Measurements from ENCODE around the gene SLC25A11. TPM values are rescaled to one million over a fixed set of nuclear protein-coding genes. Genes with fewer than 3 reads are reported as not detected.

Gene SLC25A11
- total and polyA plus RNA-seq, 8 donors, result 38.4 to 70.5 (median 47.6) TPM

DNA sequence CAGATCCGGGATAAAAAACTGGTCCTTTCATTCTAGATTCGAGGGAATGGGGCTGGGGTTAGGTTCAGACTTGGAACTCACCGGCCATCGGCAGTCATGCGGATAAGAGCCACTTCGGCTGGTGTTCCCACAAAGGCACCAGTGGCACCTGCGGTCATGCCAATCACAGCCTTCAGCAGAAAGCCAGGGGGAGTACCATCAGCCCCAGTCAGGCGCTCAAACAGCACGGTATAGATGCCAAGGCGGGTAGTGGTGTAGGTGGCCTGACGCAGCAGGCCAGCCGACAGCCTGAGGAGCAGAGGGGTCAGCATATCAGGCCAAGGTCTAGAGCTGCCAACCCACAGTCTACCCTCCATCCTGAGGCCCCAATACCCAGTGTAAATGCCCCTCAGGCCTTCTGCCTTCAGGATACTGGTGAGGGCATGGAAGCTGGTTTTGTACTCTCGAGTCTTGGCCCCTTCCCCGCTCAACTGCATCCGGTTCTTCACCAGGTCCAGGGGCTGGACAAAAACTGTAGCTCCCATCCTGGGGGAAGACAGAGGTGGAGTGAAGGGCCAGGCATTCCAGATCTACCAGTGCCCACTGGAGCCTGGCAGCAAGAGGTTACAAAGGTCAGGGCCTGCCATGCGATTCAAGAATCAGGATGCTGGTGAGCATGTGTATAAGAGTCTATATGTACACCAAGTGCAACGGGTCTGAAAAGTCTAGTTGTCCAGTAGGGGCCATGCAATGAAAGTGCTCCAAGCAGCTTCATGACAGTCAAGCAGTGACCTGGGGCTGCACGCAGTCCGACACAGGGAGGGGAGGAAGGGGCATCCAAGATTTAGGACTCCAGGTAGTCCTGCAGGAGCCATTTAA is 929 bp downstream of the SLC25A11 start:
- no peaks in the 10 kb centered on the region for H3K9me3 ChIP-seq
- peak in 1 of 4 donors; percentile 53 for DNase-seq
- intact Hi-C loops (cut with DNase I), result no loop called here
- H3K27me3 ChIP-seq, result no peaks in the 10 kb centered on the region
- TF ChIP-seq, protein P1, sequence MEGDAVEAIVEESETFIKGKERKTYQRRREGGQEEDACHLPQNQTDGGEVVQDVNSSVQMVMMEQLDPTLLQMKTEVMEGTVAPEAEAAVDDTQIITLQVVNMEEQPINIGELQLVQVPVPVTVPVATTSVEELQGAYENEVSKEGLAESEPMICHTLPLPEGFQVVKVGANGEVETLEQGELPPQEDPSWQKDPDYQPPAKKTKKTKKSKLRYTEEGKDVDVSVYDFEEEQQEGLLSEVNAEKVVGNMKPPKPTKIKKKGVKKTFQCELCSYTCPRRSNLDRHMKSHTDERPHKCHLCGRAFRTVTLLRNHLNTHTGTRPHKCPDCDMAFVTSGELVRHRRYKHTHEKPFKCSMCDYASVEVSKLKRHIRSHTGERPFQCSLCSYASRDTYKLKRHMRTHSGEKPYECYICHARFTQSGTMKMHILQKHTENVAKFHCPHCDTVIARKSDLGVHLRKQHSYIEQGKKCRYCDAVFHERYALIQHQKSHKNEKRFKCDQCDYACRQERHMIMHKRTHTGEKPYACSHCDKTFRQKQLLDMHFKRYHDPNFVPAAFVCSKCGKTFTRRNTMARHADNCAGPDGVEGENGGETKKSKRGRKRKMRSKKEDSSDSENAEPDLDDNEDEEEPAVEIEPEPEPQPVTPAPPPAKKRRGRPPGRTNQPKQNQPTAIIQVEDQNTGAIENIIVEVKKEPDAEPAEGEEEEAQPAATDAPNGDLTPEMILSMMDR (IDR thresholded peaks at IDR 0.05), result no peak
- peaks cover 0 to 44% of the 10 kb centered on the region in 2 donors for H3K36me3 ChIP-seq
- H3K27ac ChIP-seq, result peak overlapping the region; percentile 96 to 97
- H3K4me3 ChIP-seq, result peak overlapping the region; percentile 77 to 93
- no peak for ATAC-seq
- H3K4me1 ChIP-seq, result peaks cover 24 to 55% of the 10 kb centered on the region in 2 donors

DNA sequence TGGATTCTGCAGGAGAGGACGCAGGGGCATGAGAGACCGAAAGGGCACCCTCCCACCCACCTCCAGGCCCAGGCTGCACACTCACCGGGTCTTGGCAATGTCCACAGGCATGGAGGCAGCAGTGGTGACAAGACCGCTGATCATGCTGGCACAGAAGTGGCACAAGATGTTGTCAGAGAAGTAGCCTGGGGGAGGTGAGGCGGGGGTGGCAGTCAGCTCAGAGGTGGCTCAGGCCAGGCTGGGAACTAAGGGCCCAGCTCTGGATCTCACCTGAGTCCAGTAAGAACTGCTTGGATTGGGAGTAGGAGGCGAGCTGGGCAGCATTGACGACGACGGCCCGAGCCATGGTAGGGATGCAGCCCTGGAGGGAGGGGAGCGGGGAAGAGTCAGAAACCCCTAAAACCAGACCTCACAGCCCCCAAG is 1.8 kb downstream of the SLC25A11 start:
- no peaks in the 10 kb centered on the region for H3K27me3 ChIP-seq
- H3K4me3 ChIP-seq, result no peak overlapping the region
- intact Hi-C loops (cut with DNase I), result no loop called here
- no peaks in the 10 kb centered on the region for H3K9me3 ChIP-seq
- DNase-seq (peak in 1 of 4 donors; percentile 56), ATAC-seq (no peak)
- TF ChIP-seq, protein P1 (IDR thresholded peaks at IDR 0.05), result no peak
- no peak overlapping the region for H3K27ac ChIP-seq
- peaks cover 0 to 36% of the 10 kb centered on the region in 2 donors for H3K36me3 ChIP-seq
- peaks cover 25 to 48% of the 10 kb centered on the region in 2 donors for H3K4me1 ChIP-seq

DNA sequence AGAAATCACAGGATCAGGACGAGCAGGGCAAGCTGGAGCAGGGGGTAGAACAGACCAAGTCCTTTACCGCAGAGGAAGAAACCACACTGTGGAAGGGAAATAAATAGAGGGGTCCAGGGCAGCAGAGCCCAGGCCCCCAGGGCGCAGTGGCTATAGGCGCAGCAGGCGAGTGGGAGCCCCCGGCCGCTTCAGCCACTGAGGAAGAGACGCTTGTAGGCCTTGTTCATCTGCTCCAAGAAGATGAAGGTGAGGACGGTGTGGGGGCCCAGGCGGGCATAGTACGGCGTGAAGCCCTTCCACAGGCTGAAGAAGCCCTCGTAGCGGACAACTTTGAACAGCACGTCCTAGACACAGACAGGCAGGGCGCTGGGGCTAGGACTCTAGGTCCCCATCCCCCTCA is 2.3 kb downstream of the SLC25A11 start:
- H3K4me3 ChIP-seq, result no peak overlapping the region
- ATAC-seq, result no peak
- no peaks in the 10 kb centered on the region for H3K9me3 ChIP-seq
- H3K36me3 ChIP-seq, result peaks cover 0 to 31% of the 10 kb centered on the region in 2 donors
- no peaks in the 10 kb centered on the region for H3K27me3 ChIP-seq
- no peak for DNase-seq
- H3K4me1 ChIP-seq, result peaks cover 25 to 42% of the 10 kb centered on the region in 2 donors
- intact Hi-C loops (cut with DNase I), result no loop called here
- TF ChIP-seq, protein P1 (IDR thresholded peaks at IDR 0.05), result no peak
- no peak overlapping the region for H3K27ac ChIP-seq

DNA sequence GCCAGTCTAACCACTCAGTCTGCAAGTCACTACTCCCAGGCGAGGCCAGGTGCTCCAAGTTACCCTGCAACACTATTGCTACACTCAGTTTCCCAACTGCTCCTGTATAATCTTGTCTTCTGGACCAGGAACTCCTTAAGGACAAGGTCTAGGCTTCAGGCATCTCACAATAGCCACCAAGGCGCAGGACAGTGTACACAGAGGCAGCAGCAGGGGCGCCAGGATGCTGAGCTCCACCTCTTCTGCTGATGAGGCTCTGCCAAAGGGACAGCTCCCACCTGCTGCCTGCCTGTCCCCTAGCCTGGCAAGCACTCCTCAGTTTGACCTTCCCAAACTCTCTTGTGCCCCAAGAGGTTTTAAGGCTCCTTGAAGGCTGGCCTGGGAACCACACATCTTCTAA is 3.4 kb downstream of the SLC25A11 start:
- Histone ChIP-seq H3K4me1 (peaks cover 22 to 31% of the 10 kb centered on the region in 2 donors), H3K9me3 (no peaks in the 10 kb centered on the region), H3K4me3 (no peak overlapping the region), H3K27ac (no peak overlapping the region), H3K27me3 (no peaks in the 10 kb centered on the region), H3K36me3 (peaks cover 0 to 26% of the 10 kb centered on the region in 2 donors)
- intact Hi-C loops (cut with DNase I), result no loop called here
- TF ChIP-seq, protein P1 (IDR thresholded peaks at IDR 0.05), result no peak
- peak in 1 of 4 donors; percentile 51 for DNase-seq
- ATAC-seq, result no peak

DNA sequence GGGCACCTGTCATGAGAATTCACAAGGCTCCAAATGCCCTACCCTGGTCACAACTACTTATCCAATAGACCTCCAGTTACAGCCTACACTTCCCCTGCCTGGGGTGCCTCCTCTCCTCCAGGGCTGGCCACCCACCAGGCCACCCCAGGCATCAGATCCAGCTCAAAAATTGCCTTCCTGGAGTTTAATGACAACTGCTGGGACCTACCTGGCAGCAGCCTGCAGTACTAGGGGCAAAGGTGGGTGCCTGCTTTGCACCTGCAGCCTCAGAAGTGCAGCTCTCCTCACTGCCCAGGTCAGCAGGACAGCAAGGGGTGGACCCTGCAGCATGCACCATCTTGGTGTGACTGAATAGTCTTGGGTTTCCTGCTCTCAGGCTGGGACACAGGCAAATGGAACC is 4.2 kb downstream of the SLC25A11 start:
- TF ChIP-seq, protein P1 (IDR thresholded peaks at IDR 0.05), result no peak
- Histone ChIP-seq H3K9me3 (no peaks in the 10 kb centered on the region), H3K4me1 (peaks cover 17 to 23% of the 10 kb centered on the region in 2 donors), H3K36me3 (peaks cover 0 to 26% of the 10 kb centered on the region in 2 donors), H3K27me3 (no peaks in the 10 kb centered on the region), H3K27ac (no peak overlapping the region), H3K4me3 (no peak overlapping the region)
- intact Hi-C loops (cut with DNase I), result no loop called here
- DNase-seq (peak in 1 of 4 donors; percentile 13), ATAC-seq (no peak)
